ENCODE measurements around the gene COG4.
"Not testable (repeated sequence)": the region's sequence is repeated elsewhere in the genome, so short reads cannot be mapped to it uniquely, and the experiment has no call there.

Gene COG4

DNA sequence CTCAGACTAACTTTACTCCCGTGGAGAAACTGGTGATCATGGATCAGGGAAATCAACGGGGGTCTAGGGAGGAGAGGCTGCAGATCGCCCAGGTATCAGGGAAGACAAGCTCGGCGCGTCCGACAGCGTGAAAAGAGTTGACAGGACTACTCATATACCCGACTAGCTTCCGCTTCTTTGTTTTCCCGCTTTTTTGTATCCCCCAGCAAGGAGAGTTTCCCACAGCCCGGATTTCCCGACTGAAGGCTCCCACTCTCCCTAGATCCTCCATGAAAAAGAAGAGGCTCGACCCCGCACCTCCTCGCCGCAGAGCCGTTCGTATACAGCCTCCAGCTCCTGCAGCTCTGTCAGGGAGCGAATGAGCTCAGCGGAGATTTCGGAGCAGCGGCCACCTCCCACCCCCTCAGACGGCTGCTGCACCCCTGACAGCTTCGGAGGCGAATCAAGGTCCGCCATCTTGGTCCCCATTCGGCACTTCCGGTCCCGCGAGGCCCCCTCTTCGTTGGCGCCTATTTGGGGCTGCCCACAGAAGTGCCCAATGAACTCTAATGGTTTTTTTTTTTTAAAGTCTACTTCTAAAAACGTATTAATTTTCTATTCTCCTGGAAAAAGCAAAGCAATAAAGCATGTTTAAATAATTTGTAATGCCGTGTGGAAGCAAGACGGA, at the start of gene COG4:
Gene COG4, minus strand, starts transcription at position 479 of the 667 bp plus-strand sequence. Its CDS starts 11 bp downstream, at position 468.
- peak; percentile 90 for DNase-seq

DNA sequence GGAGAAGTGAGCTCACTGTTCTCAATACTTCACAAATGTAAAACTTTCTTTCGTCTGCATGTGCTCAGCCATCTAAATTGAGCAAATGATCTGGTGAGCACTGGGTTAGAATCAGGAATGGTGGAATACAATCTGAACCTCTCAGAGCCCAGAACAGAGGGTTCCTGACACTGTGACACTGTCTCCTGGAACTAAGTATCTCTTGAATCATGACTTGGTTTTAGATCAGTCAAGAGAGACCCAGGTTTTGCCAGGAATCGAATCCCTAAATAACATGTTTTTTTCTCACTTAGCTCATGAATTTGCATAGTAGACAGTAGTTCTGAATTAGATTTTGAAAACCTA, 49.5 kb upstream of the COG4 start:
- no peak for DNase-seq

DNA sequence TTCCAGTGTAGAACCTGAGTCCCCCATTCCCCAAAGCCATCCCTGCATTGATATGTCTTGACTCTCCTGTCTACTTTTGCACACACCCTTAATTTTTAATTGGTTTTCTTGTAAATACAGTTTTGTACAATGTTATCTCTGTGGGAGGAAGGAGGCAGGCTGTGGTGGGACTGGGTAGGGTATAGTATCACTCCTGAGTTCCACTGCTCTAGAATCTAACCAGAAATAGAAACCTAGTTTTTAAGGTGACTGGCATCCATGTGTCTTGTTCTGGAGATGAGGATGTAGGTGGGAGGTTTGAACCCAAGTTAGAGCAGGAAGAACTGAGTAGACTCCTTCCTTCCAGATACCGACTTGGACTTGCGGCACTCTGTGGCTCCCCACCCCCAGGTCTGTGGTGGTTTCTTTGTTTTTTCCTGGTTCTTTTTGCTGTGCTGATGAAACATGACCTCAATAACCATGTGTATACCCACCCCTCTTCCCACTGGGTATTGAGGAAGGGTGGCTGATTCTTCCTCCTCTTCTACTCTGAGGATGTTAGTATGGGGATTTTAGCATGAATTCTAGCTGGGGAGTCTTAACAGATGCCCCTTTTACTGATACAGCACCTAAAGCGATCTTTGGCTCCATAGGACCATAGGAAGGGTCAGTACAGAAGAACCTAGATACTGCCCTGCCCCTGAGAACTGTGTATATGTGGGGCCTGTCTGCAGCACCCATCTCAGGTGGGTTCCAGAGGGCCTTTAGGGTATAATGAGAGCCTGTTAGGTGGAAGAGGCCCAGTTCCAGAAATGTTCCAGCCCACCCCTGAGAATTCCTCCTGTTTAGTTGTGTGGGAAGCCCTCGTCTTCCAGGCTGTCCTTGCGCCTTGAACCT, 48.9 kb upstream of the COG4 start:
- DNase-seq: no peak

DNA sequence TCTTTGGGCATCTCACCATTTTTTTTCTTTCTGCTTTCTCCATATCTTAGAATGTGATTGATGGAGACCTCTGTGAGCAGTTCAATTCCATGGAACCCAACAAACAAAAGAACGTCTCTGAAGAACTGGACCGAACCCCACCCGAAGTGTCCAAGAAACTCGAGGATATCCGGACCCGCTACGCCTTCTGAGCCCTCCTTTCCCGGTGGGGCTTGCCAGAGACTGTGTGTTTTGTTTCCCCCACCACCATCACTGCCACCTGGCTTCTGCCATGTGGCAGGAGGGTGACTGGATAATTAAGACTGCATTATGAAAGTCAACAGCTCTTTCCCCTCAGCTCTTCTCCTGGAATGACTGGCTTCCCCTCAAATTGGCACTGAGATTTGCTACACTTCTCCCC, 48.3 kb upstream of the COG4 start:
- no peak for DNase-seq

DNA sequence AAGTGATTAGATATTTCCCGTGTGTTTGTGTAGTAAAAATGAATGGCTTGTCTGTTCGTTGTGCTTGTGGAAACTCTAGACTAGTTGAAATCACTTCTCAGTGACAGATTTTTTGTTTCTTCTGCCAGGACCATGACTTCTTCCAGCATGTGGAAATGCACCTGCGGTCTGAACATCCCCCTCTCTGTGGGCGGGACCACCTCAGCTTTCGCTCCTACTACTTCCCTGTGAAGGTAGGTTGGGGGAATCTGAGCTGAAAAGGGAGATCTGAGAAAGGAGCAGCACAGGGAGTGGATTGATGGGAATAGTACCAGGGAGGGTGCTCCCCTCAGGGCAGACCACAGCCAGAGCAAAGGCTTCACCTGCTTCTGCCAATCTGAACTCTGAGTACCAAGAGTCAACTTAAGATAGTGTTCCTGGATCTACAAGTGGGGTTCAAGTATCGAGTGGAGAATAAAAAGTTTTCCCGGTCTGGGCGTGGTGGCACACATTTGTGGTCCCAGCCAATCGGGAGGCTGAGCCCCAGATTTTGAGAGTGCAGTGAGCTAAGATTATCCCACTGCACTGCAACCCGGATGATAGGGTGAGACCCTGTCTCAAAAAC, 47.7 kb upstream of the COG4 start:
- DNase-seq: no peak

DNA sequence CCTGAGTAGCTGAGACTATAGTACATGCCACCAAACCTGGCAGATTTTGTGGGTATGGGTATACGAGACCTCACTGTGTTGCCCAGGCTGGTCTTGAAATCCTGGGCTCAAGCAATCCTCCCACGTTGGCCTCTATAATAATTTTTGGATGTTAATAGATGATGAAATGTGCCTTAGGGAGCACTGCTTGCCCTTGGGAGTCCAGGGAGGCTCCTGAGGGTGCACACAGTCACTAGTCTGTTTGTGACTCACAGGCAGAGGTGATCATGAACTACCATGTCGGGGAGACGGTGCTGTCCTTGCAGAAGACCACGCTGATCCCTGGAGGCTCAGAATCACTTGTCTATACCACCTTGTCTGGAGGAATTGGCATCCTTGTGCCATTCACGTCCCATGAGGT, 46.4 kb upstream of the COG4 start:
- no peak for DNase-seq

DNA sequence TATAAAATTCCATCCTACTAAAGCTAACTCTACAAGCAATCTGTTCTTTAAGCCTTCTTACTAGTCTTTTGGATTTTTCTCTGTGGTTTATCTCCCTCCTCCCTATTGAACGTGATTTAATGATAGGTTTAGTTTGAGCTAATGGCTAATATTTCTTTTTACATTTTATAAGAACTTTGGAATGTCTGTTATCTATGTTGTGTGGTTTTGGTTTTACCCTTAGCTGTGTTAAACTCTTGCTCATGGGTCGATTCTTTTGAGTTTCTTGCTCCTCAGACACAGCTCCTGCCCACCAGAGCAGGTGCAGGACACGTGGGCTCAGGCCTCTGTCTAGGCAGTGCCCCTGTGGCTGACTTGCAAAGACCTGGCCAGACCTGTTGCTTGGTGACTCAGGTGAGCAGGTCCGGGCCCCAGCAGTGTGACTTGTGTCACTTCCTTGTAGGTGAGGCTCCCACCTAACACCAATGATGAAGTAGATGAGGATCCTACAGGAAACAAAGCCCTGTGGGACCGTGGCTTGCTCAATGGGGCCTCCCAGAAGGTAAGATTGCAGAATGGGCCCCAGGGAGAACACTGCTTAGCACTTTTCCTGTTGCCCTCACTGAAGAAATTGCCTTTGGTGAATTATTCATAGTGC, 45.4 kb upstream of the COG4 start:
- DNase-seq: no peak

DNA sequence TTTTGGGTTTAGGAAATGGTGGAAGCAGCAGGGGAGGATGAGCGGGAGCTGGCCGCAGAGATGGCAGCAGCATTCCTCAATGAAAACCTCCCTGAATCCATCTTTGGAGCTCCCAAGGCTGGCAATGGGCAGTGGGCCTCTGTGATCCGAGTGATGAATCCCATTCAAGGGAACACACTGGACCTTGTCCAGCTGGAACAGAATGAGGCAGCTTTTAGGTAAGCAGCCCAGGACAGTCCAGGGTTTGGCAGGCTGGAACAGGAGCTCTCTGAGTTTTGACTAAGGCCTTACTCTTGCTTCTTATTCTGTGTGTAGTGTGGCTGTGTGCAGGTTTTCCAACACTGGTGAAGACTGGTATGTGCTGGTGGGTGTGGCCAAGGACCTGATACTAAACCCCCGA, 41.7 kb upstream of the COG4 start:
- no peak for DNase-seq

DNA sequence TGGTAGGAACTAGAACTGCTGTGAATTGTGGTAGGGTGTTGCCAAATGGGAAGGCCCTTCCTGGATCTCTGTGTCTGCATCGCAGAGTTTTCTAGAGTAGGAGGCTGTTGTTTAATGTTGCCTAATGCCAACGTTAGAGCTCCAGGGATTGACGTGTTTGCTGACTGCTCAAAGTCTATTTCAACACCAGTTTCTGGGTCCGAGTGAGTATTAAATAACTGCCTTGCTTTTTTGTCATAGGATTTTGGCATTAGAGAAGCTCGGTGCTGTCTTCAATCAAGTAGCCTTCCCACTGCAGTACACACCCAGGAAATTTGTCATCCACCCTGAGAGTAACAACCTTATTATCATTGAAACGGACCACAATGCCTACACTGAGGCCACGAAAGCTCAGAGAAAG, 40.3 kb upstream of the COG4 start:
- DNase-seq: no peak

DNA sequence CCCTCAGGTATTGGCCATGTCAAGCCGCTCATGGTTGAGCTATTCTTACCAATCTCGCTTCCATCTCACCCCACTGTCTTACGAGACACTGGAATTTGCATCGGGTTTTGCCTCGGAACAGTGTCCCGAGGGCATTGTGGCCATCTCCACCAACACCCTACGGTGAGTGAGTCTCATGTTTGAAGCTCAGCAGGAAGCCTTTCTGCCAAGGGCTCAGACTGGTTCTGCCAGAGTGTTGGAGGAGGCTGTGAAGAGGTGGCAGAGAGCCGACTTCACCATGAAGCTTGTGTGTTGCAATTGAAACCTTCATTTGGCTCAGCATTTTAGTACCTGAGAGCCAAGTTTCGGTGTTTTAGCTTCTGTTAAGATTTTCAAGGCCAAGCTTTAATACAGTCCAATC, 38.3 kb upstream of the COG4 start:
- DNase-seq: no peak

DNA sequence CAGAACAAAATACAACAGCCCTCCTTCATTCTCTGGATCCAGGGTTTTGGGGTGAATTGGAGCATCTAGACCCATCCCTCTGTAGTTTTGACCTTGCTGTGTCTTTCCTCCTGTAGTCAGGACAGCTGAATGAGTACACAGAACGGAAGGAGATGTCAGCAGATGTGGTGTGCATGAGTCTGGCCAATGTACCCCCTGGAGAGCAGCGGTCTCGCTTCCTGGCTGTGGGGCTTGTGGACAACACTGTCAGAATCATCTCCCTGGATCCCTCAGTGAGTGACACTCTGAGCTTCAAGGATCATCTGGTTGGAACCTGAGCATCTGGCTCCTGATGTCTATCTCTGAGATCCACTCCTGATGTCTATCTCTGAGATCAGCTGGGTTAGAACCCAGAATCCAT, 32.7 kb upstream of the COG4 start:
- no peak for DNase-seq

DNA sequence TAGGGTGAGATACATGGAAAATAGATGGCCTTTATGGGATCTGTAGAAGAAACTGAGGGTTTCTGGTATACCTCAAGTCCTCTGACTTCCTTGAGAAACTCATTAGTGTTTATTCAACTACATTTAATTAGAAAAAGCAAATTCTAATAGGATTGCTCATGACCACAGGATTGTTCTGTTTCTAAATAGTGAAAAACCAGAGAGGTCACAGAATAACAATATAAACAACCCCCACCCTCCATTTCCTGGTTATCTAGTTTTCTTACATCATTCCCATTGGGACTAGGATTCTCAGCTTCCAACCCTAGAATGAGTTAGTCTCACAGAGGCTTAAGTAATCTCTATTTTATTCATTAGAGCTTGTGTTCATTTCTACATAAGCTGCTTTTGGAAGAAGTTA, 30.3 kb upstream of the COG4 start:
- DNase-seq: no peak

DNA sequence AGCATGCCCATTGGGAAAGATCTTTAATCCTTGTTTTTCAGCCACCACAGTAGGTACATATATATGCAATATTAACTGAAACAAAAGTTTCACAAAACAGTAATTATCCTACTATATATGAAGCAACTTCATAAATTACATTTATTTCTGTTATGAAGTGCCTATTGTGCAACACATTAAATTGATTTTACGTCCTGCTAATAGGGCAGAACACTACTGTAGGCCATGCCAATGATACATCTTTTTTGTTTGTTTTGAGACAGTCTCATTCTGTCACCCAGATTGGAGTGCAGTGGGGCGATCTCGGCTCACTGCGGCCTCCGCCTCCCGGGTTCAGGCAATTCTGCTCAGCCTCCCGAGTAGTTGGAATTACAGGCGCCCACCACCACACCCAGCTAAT, 29.3 kb upstream of the COG4 start:
- DNase-seq: no peak

DNA sequence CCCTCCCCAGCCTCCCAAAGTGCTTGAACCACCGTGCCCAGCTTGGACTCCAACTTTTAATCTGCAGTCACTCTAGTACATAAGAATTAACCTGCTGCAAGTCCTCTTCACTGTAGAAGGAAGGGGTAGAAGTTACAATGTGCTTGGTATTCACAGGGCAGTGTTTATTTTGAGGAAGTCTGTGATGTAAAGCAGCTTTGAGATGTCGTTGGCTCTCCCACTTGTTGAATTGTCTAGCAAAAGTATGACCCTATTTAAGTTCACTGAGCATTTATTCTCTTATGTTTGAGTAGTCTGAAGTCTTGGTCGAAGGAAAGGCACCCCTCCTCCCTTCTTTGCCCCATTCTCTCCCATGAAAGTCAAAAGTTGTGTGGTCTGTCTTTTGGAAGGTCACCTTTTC, 28.4 kb upstream of the COG4 start:
- no peak for DNase-seq

DNA sequence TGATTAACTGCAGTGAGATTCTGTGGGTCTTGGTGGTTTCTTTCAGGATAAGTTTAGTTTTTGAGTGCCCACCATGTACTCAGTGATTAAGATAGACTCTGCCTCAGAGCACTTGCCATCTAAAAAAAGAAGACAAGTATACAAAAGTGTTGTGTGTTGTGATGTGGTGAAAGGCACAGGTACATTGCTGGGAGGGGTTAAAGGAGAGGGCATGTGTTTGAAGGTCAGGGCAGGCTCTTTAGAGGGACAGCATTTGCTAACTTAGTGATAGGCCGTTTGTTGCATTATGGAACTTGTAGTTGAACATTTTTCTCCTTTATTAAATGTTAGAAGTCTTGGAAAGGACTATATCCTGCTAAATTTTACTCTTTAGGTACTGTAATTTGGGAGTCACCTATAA, 26.7 kb upstream of the COG4 start:
- DNase-seq: no peak

DNA sequence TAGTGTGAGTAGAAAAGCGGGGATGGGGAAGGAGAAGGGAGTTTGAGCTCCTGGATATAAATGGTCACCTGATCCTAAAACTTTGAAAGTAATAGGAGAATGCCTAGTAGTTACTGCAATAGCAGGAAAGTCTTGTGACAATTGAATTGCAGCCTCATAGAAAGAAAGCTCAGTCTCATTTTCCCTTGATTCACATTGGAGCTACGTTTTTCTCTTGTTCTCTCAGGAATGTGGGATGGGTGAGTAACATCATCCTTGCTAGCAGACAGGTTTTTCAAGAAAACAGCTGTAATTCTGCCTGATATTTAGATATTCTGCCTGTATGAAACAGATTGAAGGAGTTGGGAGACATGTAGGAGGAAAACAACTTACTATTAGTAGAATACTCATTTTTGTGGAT, 25.6 kb upstream of the COG4 start:
- DNase-seq: no peak

DNA sequence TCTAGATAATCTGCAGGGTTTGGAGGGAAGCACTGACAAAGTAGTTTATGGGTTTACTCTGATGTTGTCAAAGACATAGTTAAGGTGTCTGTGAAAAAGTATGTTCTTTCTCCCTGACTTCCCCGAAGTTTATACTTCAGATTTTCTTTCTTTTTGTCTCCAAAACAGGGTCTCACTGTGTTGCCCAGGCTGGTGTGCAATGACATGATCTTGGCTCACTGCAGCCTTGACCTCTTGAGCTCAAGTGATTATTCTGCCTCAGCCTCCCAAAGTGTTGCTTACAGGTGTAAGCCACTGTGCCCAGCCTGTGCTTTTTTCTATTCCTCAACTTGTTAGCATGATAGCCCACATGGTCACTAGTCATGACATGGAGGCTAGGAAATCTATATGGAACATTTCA, 21.2 kb upstream of the COG4 start:
- DNase-seq: no peak

DNA sequence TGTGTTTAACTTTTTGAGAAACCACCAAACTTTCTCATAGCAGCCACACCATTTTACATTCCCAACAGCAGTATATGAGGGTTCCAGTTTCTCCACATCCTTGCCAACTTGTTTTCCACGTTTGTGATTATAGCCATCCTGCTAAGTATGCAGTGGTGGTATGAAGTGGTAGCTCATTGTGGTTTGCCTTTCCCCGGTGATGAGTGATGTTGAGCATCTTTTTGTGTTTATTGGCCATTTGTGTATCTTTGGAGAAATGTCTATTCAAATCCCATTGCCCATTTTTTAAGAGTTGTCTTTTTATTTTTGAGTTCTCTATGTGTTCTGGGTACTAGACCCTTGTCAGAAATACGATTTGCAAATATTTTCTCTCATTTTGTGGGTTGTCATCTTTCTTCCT, 17.6 kb upstream of the COG4 start:
- DNase-seq: no peak

DNA sequence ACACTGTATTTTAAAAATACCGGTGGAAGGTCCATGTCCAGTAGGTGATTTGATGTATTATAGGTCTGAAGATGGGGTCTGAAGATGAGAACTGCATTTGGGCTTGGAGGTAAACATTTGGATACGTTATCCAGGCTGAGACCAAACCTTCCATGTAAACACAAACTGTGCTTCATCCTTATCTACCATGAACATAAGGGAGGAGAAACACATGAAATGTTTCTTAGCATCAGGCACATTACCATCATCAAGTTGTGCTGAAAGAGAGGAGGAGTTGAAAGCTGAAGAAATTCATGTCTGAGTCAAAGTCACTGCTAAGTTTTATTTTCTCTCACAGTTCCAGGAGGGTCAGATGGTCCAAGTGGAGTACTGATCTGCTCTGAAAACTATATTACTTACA, 11.6 kb upstream of the COG4 start:
- no peak for DNase-seq

DNA sequence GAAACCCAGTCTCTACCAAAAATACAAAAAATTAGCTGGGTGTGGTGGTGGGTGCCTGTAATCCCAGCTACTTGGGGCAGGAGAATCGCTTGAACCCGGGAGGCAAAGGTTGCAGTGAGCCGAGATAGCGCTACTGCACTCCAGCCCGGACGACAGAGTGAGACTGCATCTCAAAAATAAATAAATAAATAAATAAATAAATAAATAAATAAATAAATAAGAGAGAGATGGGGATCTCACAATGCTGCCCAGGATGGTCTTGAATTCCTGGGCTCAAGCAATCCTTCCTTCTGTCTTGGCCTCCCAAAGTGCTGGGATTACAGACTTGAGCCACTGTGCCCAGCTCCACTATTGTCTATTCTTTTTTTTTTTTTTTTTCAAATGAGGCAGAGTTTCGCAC, 6.6 kb upstream of the COG4 start:
- DNase-seq: not testable (repeated sequence)

DNA sequence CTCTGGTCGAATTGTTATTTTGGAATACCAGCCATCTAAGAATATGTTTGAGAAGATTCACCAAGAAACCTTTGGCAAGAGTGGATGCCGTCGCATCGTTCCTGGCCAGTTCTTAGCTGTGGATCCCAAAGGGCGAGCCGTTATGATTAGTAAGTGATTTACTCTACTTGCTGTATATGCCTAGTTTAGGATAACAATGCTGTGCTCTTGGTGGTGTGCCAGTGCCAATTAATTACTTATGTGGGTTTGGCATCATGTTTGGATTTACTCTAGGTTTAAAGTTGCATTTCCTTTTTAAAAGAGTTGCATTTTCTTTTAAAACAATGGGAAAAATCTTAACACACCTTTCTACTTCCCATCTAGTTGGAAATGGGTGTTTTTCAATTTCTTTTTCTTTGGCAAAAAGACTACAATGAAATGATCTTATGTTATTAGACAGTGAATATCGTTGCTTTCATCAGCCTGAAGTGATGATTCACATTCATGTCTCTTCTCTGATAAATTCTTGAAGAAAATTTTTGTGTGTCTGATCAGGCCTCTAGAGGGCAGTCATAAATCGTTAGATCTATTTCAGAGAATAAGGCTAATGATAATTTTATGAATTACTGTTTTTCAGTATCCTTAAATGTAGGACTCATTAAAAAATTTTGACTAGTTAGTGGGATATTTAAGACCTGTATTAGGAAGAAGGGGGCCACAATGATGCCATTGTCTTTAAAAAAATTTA, 5.9 kb upstream of the COG4 start:
- DNase-seq: no peak

DNA sequence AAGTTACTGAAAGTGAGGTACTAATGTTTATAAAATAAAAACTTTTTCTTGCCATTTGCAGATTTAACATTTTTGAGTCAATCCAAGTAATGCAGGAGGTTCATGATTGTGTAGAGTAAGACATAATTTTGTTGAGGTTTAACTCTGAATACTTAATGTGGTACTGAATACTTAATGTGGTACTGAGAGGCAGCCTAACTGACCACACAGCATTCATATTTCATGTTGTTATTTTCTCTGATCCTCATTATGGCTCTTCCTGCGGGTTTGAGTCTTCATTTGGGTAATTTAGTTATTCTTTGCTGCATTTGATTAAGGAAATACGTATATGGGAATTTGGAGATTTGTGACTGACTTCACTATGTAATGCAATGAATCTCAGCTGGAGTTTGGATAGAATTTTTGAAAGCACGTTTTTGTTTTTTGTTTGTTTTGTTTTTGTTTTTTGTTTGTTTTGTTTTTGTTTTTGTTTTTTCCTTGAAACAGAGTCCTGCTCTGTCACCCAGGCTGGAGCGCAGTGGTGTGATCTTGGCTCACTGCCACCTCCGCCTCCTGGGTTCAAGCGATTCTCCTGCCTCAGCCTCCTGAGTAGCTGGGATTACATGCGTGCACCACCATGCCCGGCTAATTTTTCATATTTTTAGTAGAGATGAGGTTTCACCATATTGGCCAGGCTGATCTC, 4.1 kb upstream of the COG4 start:
- no peak for DNase-seq

DNA sequence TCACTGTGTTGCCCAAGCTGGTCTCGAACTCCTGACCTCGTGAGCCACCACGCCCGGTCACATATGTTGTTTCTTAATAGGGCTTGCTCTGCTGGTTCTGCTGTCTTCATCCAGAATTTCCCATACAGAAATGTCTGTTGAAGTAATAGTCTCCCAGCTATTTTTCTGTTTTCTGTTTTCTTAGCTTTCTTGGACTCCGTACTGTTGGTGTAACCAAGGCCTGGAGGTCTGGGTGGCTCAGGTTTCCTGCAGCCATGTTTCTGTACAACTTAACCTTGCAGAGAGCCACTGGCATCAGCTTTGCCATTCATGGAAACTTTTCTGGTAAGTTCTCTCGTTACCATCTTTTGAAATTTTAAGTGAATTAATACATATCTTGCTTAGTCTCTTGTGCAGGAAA, 3.0 kb upstream of the COG4 start:
- no peak for DNase-seq

Measured in activated CD4-positive, alpha-beta T cell treated with anti-CD3 and anti-CD28 coated beads, Interleukin-2, amount 50 U/mL, for 1 hour (primary cell).